ENCODE results near the gene TBC1D2B. TPM values are rescaled to one million over a fixed set of nuclear protein-coding genes. Genes with fewer than 3 reads are reported as not detected.

The TBC1D2B gene
- polyA plus RNA-seq, 1 experiment, result 39.8 TPM

DNA sequence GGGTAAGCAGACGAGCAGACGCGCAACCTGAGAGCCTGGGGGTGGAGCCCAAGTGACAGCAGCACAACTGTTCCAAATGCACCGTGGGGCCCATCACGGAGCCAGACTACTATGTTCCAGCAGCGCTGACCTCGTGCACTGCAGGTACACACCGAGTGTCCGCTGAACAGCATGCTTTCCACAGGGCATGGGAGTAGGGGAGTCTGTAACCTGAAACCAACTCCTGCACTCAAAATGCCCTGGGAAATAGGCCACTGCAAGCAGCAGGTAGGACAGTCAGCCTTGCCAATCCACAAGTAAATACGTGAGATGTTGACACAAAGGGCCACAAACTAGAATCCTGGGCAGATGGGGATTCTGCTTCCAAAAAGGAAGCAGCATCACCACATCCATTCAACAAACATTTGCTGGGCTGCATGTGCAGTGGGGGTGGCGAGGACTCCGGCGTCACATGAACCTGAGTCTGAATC lies 73.9 kb downstream of the TBC1D2B start:
- CTCF ChIA-PET, result interaction anchor here (1.9 kb wide), 1 partner anchor 105 kb away, joined by 6 read pairs; no protein-coding TSS in a partner anchor
- Histone ChIP-seq H3K4me3 (ENCODE audit: low read depth, low read length) (no peak overlapping the region), H3K27me3 (ENCODE audit: control insufficient read depth, insufficient read depth, low read length) (no peaks in the 10 kb centered on the region), H3K36me3 (ENCODE audit: control insufficient read depth, insufficient read depth, low read length) (peaks cover 48% of the 10 kb centered on the region)
- TF ChIP-seq, protein P1, sequence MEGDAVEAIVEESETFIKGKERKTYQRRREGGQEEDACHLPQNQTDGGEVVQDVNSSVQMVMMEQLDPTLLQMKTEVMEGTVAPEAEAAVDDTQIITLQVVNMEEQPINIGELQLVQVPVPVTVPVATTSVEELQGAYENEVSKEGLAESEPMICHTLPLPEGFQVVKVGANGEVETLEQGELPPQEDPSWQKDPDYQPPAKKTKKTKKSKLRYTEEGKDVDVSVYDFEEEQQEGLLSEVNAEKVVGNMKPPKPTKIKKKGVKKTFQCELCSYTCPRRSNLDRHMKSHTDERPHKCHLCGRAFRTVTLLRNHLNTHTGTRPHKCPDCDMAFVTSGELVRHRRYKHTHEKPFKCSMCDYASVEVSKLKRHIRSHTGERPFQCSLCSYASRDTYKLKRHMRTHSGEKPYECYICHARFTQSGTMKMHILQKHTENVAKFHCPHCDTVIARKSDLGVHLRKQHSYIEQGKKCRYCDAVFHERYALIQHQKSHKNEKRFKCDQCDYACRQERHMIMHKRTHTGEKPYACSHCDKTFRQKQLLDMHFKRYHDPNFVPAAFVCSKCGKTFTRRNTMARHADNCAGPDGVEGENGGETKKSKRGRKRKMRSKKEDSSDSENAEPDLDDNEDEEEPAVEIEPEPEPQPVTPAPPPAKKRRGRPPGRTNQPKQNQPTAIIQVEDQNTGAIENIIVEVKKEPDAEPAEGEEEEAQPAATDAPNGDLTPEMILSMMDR (IDR thresholded peaks at IDR 0.05; ENCODE audit: insufficient read depth, low read depth, low read length), result no peak
- POLR2A ChIA-PET, result no interaction called here
- DNase-seq (ENCODE audit: low read depth), result no peak

- Histone ChIP-seq H3K27me3 (ENCODE audit: control insufficient read depth, insufficient read depth, low read length) (no peaks in the 10 kb centered on the region), H3K4me3 (ENCODE audit: low read depth, low read length) (no peak overlapping the region), H3K36me3 (ENCODE audit: control insufficient read depth, insufficient read depth, low read length) (peaks cover 47% of the 10 kb centered on the region)
- CTCF ChIA-PET, result interaction anchor here (0.9 to 1.9 kb wide), 2 partner anchors 36 to 105 kb away, joined by 3 to 6 read pairs; no protein-coding TSS in a partner anchor
- POLR2A ChIA-PET, result no interaction called here
- no peak for DNase-seq (ENCODE audit: low read depth)
- TF ChIP-seq, protein P1 (IDR thresholded peaks at IDR 0.05; ENCODE audit: insufficient read depth, low read depth, low read length), result no peak
Measured at GRCh38 chr15:78002996-78003395, 74.5 kb downstream of the TBC1D2B start.

DNA sequence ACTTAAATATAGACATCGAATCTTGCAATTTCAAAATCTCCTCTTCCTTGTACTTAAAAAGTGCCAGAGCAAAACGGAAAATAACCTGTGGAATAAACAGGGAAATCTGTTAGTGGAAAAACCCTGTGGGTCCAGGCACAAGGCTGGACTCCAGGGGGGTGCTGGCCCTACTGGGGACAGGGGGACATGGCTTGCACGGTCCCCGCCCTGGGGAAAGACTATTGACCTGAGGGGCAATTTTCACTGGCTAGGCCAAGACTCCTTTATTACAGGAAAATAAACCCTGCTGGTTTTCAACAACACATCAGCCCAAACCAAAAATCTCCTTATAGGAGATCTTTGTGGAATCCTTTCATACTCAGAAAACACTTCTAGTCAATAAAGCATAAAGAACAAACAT lies 75.9 kb downstream of the TBC1D2B start:
- no peak overlapping the region for H3K4me3 ChIP-seq (ENCODE audit: low read depth, low read length)
- no peak for DNase-seq (ENCODE audit: low read depth)
- H3K36me3 ChIP-seq (ENCODE audit: control insufficient read depth, insufficient read depth, low read length), result peaks cover 40% of the 10 kb centered on the region
- TF ChIP-seq, protein P1 (IDR thresholded peaks at IDR 0.05; ENCODE audit: insufficient read depth, low read depth, low read length), result no peak
- POLR2A ChIA-PET, result no interaction called here
- no peaks in the 10 kb centered on the region for H3K27me3 ChIP-seq (ENCODE audit: control insufficient read depth, insufficient read depth, low read length)
- CTCF ChIA-PET, result interaction anchor here (0.6 to 3.5 kb wide), 4 partner anchors 16 to 239 kb away, joined by 4 to 34 read pairs (median 5); no protein-coding TSS in a partner anchor

GRCh38 chr15:78000927-78001249 lies 76.6 kb downstream of the TBC1D2B start:
- TF ChIP-seq, protein P1 (IDR thresholded peaks at IDR 0.05; ENCODE audit: insufficient read depth, low read depth, low read length), result no peak
- DNase-seq (ENCODE audit: low read depth), result no peak
- ChIA-PET CTCF (interaction anchor here (0.6 to 3.5 kb wide), 4 partner anchors 17 to 240 kb away, joined by 3 to 34 read pairs (median 4); no protein-coding TSS in a partner anchor), POLR2A (no interaction called here)
- Histone ChIP-seq H3K36me3 (ENCODE audit: control insufficient read depth, insufficient read depth, low read length) (peaks cover 36% of the 10 kb centered on the region), H3K4me3 (ENCODE audit: low read depth, low read length) (no peak overlapping the region), H3K27me3 (ENCODE audit: control insufficient read depth, insufficient read depth, low read length) (no peaks in the 10 kb centered on the region)

DNA sequence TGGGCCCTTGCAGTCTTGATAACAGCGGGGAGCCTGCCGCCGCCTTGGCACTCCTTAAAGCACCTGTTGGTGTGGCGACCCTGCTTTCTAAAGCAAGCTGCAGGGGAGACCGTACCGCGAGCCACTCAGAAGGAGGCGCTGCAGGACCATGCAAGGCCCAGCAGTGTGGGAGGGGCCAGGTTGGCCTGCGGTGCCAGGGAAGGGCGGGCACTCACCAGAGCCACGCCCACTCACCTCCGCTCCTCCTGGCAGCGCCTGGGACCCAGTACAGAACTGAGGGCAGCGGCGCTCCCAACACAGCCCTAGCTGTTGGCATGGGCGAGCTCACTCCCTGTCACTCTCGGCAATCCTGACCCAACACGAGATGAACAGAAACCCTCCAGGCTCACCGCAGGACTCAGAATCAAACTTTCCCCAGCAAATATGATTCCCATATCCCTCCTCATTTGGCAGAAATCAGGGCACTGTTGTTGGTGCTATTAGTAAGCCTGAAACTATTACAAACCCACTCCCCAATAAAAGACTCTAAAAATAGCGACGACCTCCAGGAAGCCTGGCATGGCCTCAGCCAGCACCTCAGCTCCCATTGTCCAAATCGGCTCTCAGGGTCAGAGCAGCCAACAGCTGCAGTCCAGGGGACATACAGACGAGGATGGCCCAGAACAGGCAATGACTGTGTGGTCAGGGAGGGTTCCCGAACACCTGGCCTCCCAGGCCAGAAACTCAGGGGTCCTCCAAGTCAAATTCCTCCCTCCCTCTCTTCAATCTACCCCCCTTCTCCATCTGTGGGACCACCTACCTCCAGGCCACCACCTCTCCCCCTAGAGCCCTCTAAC lies 77.2 kb downstream of the TBC1D2B start:
- TF ChIP-seq, protein P1 (IDR thresholded peaks at IDR 0.05; ENCODE audit: insufficient read depth, low read depth, low read length), result peak; percentile 56
- H3K4me3 ChIP-seq (ENCODE audit: low read depth, low read length), result no peak overlapping the region
- ChIA-PET CTCF (interaction anchor here (0.7 to 3.5 kb wide), 8 partner anchors 32 to 240 kb away, joined by 3 to 34 read pairs (median 4); no protein-coding TSS in a partner anchor), POLR2A (no interaction called here)
- H3K27me3 ChIP-seq (ENCODE audit: control insufficient read depth, insufficient read depth, low read length), result no peaks in the 10 kb centered on the region
- H3K36me3 ChIP-seq (ENCODE audit: control insufficient read depth, insufficient read depth, low read length), result peaks cover 36% of the 10 kb centered on the region
- DNase-seq (ENCODE audit: low read depth), result no peak
